ENCODE results near the gene SPAG16.

Gene SPAG16

DNA sequence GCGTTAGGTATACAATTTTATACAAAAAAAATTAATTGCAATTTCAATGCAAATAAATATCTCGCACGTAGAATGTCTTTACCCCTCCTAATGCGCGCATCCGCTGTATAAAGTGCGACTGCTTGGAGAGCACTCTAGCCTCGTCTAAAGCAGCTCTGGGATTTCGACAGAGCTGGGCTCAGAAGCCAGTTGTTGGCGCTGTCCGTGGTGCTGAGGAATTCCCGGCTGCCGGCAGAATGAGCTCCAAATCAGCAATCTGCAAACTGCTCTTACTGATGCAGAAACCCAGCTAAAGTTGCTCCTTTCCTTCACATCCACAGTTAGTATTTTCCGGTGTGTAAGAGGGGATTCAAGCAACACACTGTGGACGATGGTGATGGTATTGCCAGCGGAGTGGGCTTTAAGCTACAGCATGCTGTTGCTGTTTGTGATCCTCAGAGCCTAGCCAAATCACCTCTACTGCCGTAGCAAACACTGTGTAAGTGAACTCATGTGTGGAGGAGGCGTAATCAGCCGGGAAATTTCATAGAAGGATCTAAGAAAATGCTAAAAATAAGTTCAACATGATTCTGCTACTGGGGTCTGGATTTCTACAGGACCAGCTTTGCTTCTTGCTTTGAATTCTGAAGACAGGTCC is 1126.8 kb downstream of the SPAG16 start, which contains the start of gene VWC2L:
TSS of gene VWC2L (plus strand) at position 137 of the 637 bp plus-strand sequence. CDS start 3,140 bp downstream, outside the sequence.
- DNase-seq: peak; percentile 25

DNA sequence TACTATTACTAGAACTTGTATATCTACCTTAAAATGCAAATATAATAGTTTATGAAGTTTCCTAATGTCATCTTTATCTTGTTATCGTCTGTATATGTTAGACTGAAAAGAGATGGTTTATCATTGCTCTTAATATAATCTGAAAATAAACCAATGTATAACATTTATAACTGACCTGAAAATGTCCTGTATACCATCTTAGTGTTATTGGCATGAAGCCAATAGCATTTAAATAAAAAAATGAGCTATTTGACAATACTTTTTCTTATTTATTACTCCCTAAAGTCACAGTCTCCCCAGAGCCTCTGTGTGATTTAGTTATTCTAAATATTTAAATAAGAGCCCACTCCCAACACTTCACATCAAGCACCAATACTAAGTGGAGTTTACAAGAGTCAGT is 1128.4 kb downstream of the SPAG16 start:
- no peak for DNase-seq

DNA sequence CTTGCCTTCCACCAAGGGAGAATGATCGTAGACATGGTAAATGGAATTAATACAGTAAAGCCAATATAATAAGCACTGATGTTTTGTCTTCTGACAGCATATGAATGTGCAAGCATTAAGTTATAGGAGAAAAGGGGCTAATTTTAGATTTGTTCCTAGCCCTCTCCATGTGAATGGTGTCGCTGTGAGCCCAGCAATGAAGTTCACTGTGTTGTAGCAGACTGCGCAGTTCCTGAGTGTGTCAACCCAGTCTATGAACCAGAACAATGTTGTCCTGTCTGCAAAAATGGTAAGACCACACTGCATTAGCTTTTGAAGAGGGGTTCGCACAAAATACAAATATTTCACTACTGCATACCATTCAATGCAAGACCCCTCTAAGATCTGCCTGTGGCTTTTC is 1152.2 kb downstream of the SPAG16 start:
- DNase-seq: no peak

GRCh38 chr2:214450118-214450894 is 1166.0 kb downstream of the SPAG16 start:
- DNase-seq: no peak

DNA sequence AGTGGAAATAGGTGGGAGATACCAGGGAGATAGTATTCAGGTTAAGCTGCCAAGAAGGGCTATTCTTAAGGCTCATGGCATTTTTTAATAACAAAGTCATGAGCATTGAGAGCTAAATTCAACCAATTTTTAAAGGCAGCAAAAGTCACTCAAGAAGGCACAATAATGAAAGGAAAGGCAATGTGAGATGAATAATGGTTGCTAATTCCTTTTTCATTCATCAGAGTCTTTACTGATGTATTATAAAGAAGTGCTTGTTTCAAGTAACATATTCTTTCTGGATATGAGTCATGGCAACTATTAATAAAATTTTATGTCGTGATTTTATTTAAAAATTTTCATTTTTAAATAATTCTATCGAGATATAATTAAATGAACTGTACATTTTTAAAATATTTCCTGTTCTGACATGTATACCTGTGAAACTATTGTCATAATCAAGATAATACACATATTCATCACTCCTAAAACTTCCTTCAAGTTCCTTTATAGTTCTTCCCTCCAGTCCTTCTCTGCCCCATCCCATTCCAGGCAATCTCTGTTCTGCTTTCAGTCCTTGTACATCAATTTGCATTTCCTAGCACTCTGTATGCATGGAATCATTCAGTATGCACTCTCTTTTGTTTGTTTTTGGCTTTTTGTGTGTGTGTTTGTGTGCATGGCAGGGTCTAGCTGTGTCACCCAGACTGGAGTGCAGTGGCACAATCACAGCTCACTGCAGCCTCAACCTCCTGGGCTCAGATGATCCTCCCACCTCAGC is 1167.4 kb downstream of the SPAG16 start:
- no peak for DNase-seq

Measured in KG1 (cell line).